Measurements from ENCODE around the gene ERFE.

The ERFE gene

DNA sequence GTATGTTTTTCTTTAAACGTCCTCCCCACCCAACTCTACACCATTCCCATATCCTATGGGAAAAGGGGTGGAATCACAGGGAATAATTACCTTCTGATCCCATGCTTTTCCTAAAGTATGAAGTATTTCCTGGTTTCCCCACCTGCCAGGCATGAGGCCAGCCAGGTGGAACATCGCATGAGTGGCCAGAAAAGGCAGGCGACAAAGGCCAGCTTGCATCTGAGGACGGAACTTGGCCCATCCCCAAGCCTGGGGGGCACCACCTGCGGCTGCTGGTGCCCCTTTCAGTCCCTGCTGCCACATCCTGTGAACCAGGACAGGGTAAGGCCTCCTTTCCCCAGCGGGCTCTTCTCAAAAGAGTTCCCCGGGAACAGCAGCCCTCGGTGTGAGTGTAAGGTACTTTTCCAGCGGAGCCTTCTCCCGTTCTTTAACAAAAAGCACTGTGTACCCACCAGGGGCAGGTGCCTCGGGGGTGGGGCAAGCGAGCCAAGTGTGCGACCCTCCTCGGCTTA, 1.2 kb upstream of the ERFE start:
- no peak for DNase-seq

DNA sequence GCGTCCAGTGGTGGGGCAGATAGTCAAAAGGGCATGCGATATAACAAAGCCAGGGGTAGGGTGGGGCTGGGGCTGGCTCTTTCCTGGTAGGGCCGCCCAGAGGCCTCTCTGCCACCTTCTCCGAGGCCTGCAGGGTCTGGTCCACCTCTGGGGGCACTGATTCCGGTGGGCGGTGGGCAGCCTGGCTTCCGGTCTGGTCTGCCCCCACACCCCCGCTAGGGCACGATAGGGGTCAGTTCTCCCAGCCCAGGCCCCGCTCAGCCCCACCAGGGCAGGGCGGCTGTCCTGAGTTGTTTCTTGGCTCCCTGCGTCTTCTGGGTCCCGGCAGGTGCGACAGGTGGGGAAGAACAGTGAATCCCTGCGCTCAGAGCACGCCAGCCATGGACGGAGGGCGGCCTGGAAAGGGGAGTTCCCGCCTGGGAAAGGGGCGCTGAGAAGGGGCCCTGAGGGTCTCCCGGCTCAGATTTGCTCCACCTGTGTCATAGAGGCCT, 707 bp upstream of the ERFE start:
- no peak for DNase-seq

DNA sequence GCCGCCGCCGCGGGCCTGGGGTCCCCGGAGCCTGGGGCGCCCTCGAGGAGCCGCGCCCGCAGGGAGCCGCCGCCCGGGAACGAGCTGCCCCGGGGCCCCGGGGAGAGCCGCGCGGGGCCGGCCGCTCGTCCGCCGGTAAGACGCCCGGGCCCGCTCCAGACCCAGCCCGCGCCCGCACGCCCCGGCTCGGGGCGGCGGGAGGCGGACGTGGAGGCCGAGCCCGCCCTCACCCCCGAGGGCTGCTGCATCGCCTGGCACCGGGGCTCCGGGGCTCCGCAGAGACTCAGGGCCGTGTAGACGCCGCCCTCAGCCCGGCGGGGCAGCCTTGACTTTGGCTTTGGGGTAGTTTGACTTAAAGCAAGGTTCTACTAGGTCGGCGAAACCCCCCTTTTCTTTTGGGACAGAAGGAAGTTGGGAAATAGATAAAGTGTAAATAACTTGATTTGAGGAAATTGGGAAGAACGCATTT, 335 bp downstream of the ERFE start:
- DNase-seq, result peak; percentile 66

GRCh38 chr2:238159661-238160205, 963 bp downstream of the ERFE start:
- no peak for DNase-seq

DNA sequence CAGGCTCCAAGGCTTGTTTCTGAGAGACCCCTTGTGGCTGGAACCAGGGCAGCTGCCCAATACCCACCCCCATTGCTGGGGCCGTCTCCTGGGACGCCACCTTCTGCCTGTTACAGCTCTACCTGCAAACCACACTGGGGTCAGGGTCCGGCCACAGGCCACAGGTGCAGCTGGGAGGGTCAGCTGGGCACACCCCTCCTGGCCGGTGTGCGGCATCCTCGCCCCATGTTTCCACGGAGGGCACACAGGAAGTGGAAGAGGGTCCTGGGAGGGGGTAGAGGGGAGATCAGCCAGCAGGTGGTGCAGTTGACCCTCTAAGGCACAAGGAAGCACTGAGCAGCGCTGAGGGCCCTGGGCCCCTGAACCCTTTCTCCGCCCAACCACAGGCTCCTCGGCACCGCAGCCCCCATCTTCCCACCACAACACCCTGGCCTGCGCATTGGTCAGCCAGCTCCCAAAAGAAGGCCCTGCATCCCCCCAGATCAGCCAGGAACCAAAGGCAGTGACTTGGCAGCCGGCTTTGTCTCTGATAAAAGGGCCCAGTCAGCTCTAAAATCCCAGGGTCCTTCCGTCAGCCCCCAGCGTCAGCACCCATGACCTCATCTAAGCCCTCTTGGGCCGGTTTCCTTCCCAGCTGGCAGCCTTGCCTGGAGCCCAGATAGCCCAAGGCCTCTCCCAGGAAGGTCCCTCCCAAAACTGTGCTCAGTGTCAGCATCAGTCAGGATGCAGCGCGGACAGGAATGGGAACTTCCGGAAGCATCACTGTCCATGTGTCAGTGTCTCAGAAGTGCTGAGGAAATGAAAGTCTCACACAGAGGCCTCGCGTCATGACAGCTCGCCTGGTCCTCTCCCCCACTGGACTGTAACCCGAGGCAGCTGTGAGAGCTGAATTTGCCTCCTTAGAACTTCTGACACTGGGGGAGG, 1.7 kb downstream of the ERFE start:
- DNase-seq, result peak; percentile 83

DNA sequence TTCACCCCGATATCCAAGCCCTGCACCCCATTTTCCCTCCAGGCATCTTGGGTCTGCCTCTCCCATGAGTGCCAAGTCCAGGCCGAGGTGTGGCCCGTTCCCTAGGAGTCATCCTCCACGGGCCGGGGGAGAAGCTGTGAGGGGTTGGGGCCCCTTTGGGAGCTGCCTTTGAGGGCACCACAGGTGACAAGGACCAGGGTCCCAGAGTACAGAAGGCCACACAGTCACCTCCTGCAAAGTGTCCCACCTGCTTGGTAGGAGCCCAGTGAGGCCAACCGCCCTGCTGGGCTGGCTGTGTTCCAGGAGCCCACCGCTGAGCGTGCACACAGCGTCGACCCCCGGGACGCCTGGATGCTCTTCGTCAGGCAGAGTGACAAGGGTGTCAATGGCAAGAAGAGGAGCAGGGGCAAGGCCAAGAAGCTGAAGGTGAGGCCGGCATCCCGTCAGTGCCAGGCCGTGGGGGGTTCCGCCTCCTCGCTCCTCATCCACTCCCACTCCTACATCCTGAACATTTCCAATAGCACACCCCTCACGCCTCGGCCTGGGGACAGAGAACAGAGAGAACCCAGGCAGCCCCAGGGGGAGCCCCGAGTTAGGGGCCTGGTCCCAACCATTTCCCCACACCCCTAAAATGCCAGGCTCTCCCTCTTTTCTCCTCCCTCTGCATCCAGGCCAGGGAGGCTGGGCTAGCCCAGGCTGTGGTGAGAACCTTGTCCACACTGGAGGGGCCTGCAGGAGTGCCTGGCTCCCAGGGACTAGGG, 2.7 kb downstream of the ERFE start:
- DNase-seq, result no peak

DNA sequence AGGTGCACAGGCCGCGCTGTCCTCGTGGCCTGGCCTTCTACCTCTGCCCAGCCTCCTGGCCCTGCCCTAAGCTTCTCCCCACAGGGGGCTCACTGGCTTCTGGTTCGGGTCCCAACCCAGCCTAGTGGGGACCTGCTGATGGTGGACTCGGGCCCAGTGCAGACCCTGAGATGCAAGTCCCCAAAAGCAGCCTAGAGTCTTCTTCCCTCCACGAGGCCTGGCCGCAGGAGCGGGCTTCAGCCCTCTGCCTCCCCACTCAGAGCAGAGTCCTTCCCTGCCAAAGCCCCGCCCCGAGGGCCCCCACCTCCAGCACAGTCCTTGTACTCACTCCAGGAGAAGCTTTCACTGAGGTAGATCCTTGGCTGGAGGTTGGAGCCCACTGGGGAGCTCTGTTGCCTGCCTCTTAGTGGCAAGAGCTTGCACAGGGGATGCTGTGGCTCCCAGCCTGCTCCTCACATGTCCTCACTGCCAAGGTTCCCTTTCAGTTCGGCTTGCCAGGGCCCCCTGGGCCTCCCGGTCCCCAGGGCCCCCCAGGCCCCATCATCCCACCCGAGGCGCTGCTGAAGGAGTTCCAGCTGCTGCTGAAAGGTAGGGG, 3.6 kb downstream of the ERFE start:
- DNase-seq, result no peak

DNA sequence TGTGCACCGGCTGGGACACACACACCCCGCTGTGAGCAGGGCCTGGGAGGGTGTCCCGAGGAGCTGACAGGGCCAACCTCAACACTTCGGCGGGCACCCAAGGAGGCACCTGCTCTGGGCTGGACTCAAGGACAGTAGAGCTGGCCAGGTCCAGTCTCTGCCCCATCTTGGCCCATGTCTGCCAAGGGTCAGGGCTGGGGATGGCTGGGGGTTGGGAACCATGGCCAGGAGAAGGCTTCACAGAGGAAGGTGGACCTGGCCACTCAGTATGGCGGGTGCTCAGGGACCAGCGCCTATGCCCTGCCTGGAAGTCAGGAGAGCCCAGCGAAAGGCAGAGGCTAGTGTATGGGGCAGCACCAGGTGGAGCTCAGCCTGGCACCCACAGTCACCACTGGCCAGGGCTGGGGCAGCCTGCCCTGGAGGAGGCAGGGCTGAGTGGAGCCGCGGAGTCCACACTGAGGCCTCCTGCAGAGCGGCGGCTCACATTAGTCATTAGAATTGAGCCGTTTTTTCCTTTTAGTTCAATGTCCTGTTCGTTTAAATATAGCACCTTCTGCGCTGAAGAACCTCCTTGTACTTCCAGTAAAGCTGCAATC, 4.2 kb downstream of the ERFE start:
- DNase-seq, result peak; percentile 32

GRCh38 chr2:238163481-238164198, 4.9 kb downstream of the ERFE start:
- DNase-seq, result peak; percentile 42

GRCh38 chr2:238164906-238165287, 6.1 kb downstream of the ERFE start:
- DNase-seq, result no peak

- DNase-seq, result no peak
These were observed 6.6 kb downstream of the ERFE start for GRCh38 chr2:238165288-238165921.

GRCh38 chr2:238166391-238167343, 7.9 kb downstream of the ERFE start:
- DNase-seq, result no peak

DNA sequence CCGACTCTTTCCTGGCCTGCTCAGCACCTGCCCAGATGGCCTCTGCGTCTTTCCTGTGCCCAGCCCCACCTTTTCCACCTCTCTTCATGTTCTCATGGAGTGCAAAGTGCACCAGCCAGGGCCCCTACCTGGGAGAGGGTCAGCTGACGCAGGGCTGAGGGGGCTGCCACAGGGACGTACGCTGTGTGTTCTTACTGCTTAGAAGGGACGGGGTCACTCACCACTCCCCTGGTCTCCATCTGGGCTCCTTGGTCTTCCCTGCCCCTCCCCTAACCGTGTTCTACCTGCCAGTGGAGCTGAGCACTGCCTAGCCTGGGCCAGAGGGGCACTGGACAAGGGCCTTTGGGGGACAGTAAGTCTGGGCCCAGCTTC, 8.6 kb downstream of the ERFE start:
- no peak for DNase-seq

GRCh38 chr2:238167761-238168160, 9.0 kb downstream of the ERFE start:
- DNase-seq, result peak; percentile 31

- peak; percentile 92 for DNase-seq
These were observed 9.7 kb downstream of the ERFE start for GRCh38 chr2:238168196-238169047.

- peak; percentile 69 for DNase-seq
These were observed 10.4 kb downstream of the ERFE start for GRCh38 chr2:238169048-238169707.

GRCh38 chr2:238169708-238170251, 11.0 kb downstream of the ERFE start:
- no peak for DNase-seq

Data from hematopoietic multipotent progenitor cell treated with erythropoietin and hydrocortisone succinate and interleukin-3 and kit ligand, for 4 days (in vitro differentiated cells).